CD4-positive, alpha-beta T cell (primary cell): ENCODE data around the gene RNF207. TPM values are rescaled to one million over a fixed set of nuclear protein-coding genes. Genes with fewer than 3 reads are reported as not detected.

ENCODE experiments used
- ATAC-seq: fragments of 200-7000 bp; cut with Tn5 transposase; one replicate; pipeline ENCODE4 v1.10.0; 2022; ENCODE audit warnings: mild to moderate bottlenecking; ENCODE audit not compliant: poor library complexity
- CTCF ChIA-PET: fragments of 350-600 bp; sonication (Branson Sonifier 250); formaldehyde crosslinking; loops from one replicate; lab custom pipeline; 2021; ENCODE audit warnings: antibody characterized with exemption, inconsistent platforms; lab: Charles Lee
- POLR2A ChIA-PET: fragments of 350-600 bp; sonication (Branson Sonifier 250); formaldehyde crosslinking; loops from one replicate; lab custom pipeline; 2021; ENCODE audit warnings: antibody characterized with exemption, inconsistent platforms; lab: Charles Lee
- DNase-seq, 14 experiments: peaks; one replicate each; pipeline ENCODE4 v3.0.0-alpha.2; 2013 to 2020; ENCODE audit warnings: mixed read lengths in 2 of 14
- H3K27ac ChIP-seq, 2 donors: one replicate each; pipeline versions ENCODE4 v1.5.1 to v1.7.0; 2013; ENCODE audit warnings: low read length in 2 of 2, low read depth in 1 of 2, mild to moderate bottlenecking in 1 of 2
- H3K27me3 ChIP-seq, 2 experiments: 1 replicate in 1 of 2; 2 replicates in 1 of 2; pipeline versions ENCODE4 v1.6.1 to v1.7.0; 2013; ENCODE audit warnings: low read length in 2 of 2, control low read depth in 1 of 2, mild to moderate bottlenecking in 1 of 2, moderate library complexity in 1 of 2; ENCODE audit not compliant: insufficient read depth in 2 of 2, control insufficient read depth in 1 of 2
- H3K36me3 ChIP-seq: one replicate; pipeline ENCODE4 v1.6.1; 2013; ENCODE audit warnings: low read length, control low read depth; ENCODE audit not compliant: insufficient read depth
- H3K4me1 ChIP-seq: one replicate; pipeline ENCODE4 v1.6.1; 2013; ENCODE audit warnings: low read length, control low read depth; ENCODE audit not compliant: insufficient read depth
- H3K4me3 ChIP-seq: one replicate; pipeline ENCODE4 v1.5.1; 2013; ENCODE audit warnings: mild to moderate bottlenecking, low read length, moderate library complexity
- H3K9me3 ChIP-seq, 2 experiments: 1 replicate in 1 of 2; 2 replicates in 1 of 2; pipeline versions ENCODE4 v1.6.1 to v1.7.0; 2013; ENCODE audit warnings: low read length in 2 of 2, mild to moderate bottlenecking in 2 of 2, control low read depth in 1 of 2, moderate library complexity in 1 of 2; ENCODE audit not compliant: control insufficient read depth in 1 of 2, insufficient read depth in 1 of 2
- H3K27ac Mint-ChIP-seq: one replicate; pipeline ENCODE4 v1.8.0; 2020; ENCODE audit warnings: mixed read lengths
- H3K27me3 Mint-ChIP-seq: one replicate; pipeline ENCODE4 v1.8.0; 2021; ENCODE audit warnings: mixed read lengths
- H3K36me3 Mint-ChIP-seq: one replicate; pipeline ENCODE4 v1.8.0; 2021; ENCODE audit warnings: low read depth, mixed read lengths
- H3K4me1 Mint-ChIP-seq: one replicate; pipeline ENCODE4 v1.8.0; 2021; ENCODE audit warnings: low read depth, mixed read lengths
- H3K4me3 Mint-ChIP-seq: one replicate; pipeline ENCODE4 v1.8.0; 2020; ENCODE audit warnings: mild to moderate bottlenecking, mixed read lengths
- H3K9me3 Mint-ChIP-seq: one replicate; pipeline ENCODE4 v1.8.0; 2020; ENCODE audit warnings: mixed read lengths
- intact Hi-C, 2 experiments: fragments of 100-400 bp; cut with DNase I in 1 of 2; cut with micrococcal nuclease in 1 of 2; formaldehyde crosslinking; loops; one replicate each; pipeline versions ENCODE4 v1.15.1 to v1.9.0; 2023 to 2025; cut with DNase I, micrococcal nuclease
- total RNA-seq, 174 experiments: library from RNA in 2 of 174; stranded (reverse) in 2 of 174; gene quantifications; one replicate each; pipeline ENCODE4 v1.2.3 and lab custom pipeline; 2021 to 2026
- TF ChIP-seq, protein P1 (sequence below): fragments of 200-600 bp; IDR thresholded peaks from one replicate; pipeline ENCODE4 v1.8.0; 2022; ENCODE audit warnings: antibody characterized with exemption, mild to moderate bottlenecking

The RNF207 gene
- total RNA-seq, 2 experiments from 2014 or later: 5.4 to 6.8 TPM

DNA sequence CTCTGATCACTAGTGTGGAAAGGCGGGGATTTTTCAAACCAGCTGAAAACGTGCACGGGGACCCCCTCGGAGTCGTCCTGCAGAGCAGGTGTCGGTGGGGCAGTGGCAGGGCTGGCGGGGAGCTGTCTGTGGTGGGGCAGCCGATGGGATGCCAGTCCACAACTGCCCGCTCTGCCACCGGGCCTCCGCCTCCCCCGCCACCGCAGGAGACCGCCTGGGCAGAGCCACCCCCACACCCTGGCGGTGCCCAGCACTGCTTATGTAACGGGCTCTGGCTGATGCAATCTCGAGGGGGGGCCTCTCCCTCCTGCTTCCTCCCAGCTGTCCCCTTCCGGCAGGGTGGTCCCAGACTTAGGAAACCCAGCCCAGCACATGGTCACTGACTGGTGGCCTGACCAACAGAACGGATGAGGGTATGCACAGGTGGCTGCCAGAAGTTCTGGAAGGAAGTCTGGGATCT lies 35.1 kb upstream of the RNF207 start:
- no peak for DNase-seq
- ATAC-seq: no peak
- TF ChIP-seq, protein P1, sequence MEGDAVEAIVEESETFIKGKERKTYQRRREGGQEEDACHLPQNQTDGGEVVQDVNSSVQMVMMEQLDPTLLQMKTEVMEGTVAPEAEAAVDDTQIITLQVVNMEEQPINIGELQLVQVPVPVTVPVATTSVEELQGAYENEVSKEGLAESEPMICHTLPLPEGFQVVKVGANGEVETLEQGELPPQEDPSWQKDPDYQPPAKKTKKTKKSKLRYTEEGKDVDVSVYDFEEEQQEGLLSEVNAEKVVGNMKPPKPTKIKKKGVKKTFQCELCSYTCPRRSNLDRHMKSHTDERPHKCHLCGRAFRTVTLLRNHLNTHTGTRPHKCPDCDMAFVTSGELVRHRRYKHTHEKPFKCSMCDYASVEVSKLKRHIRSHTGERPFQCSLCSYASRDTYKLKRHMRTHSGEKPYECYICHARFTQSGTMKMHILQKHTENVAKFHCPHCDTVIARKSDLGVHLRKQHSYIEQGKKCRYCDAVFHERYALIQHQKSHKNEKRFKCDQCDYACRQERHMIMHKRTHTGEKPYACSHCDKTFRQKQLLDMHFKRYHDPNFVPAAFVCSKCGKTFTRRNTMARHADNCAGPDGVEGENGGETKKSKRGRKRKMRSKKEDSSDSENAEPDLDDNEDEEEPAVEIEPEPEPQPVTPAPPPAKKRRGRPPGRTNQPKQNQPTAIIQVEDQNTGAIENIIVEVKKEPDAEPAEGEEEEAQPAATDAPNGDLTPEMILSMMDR: no peak
- CTCF ChIA-PET: no interaction called here
- Histone ChIP-seq H3K36me3 (no peaks in the 10 kb centered on the region), H3K4me3 (no peak overlapping the region), H3K27ac (no peak overlapping the region), H3K27me3 (peaks cover 13 to 15% of the 10 kb centered on the region in 2 experiments), H3K9me3 (no peaks in the 10 kb centered on the region), H3K4me1 (no peaks in the 10 kb centered on the region)
- Mint-ChIP-seq H3K4me3 (no peak overlapping the region), H3K4me1 (no peaks in the 10 kb centered on the region), H3K36me3 (no peaks in the 10 kb centered on the region), H3K27me3 (peaks cover 16% of the 10 kb centered on the region), H3K27ac (no peak overlapping the region), H3K9me3 (no peaks in the 10 kb centered on the region)
- intact Hi-C loops: no loop called here
- POLR2A ChIA-PET: no interaction called here

DNA sequence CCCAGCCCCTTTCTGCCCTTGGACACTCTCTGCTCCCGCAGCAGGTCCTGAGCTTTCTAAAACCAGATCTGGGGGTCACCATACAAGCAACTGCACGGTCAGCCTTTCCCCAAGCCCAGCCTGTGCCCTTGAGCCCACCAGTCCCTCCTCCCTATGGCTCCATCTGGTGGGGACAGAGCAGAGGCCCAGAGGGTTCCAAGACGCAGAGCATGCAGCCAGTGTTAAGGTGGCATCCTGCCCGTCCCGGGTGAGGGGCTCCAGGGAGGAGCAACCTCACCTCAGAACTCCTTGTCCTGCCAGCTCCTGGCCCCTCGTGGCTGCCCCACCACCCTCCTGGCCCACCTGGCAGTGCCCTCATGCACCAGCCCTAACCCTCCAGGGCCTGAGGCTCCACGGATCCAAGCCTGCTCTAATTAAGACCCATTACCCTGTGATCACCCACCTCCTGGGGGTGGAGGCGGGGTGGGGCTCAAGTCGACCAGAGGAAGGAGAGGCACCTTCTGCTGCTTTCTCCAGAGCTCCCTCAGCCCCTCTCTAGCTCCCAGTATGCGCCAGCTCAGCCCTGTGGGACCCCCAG lies 34.3 kb upstream of the RNF207 start:
- H3K4me3 ChIP-seq: no peak overlapping the region
- H3K4me3 Mint-ChIP-seq: no peak overlapping the region
- POLR2A ChIA-PET: no interaction called here

DNA sequence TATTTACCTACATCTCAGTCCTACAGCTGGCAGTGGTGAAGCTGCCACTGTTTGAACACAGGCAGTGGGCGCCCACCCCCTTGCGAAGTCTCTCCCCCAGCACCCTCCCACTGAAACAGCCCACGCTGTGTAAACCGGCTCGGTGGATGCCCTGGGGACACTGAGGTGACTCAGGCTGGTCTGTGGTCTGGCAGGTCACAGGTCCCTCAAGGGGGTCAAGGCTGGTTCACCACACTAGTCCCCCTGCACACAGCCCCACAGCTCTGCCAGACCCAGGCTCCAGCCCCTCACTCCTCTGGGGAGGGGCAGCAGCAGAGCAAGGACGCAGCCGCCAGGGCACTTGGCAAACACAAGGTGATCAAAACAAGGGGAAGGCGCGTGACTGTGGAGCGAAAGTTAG lies 33.4 kb upstream of the RNF207 start:
- H3K27me3 ChIP-seq: peaks cover 26 to 31% of the 10 kb centered on the region in 2 experiments
- TF ChIP-seq, protein P1: no peak
- H3K9me3 ChIP-seq: no peaks in the 10 kb centered on the region
- H3K9me3 Mint-ChIP-seq: no peaks in the 10 kb centered on the region
- no peak overlapping the region for H3K27ac Mint-ChIP-seq
- intact Hi-C loops: no loop called here
- CTCF ChIA-PET: no interaction called here
- ATAC-seq (no peak), DNase-seq (no peak)
- H3K27ac ChIP-seq: no peak overlapping the region
- peaks cover 3% of the 10 kb centered on the region for H3K4me1 Mint-ChIP-seq
- POLR2A ChIA-PET: no interaction called here
- no peaks in the 10 kb centered on the region for H3K36me3 ChIP-seq
- peaks cover 28% of the 10 kb centered on the region for H3K27me3 Mint-ChIP-seq
- H3K4me3 ChIP-seq: no peak overlapping the region
- no peak overlapping the region for H3K4me3 Mint-ChIP-seq
- no peaks in the 10 kb centered on the region for H3K4me1 ChIP-seq
- H3K36me3 Mint-ChIP-seq: no peaks in the 10 kb centered on the region

More for the DNA sequence above, 34.3 kb upstream of the RNF207 start:
- Mint-ChIP-seq H3K4me1 (no peaks in the 10 kb centered on the region), H3K9me3 (no peaks in the 10 kb centered on the region), H3K27me3 (peaks cover 19% of the 10 kb centered on the region), H3K27ac (no peak overlapping the region), H3K36me3 (no peaks in the 10 kb centered on the region)
- H3K27ac ChIP-seq: no peak overlapping the region
- CTCF ChIA-PET: no interaction called here
- intact Hi-C loops: no loop called here
- TF ChIP-seq, protein P1: no peak
- ATAC-seq (no peak), DNase-seq (no peak)
- no peaks in the 10 kb centered on the region for H3K9me3 ChIP-seq
- peaks cover 17 to 21% of the 10 kb centered on the region in 2 experiments for H3K27me3 ChIP-seq
- H3K36me3 ChIP-seq: no peaks in the 10 kb centered on the region
- H3K4me1 ChIP-seq: no peaks in the 10 kb centered on the region
